ENCODE measurements around the gene GLRA3.
A peak's percentile ranks its signal among the peaks of the same experiment; 100 is the strongest.
"Not testable (repeated sequence)": the region's sequence is repeated elsewhere in the genome, so short reads cannot be mapped to it uniquely, and the experiment has no call there.

Gene GLRA3

DNA sequence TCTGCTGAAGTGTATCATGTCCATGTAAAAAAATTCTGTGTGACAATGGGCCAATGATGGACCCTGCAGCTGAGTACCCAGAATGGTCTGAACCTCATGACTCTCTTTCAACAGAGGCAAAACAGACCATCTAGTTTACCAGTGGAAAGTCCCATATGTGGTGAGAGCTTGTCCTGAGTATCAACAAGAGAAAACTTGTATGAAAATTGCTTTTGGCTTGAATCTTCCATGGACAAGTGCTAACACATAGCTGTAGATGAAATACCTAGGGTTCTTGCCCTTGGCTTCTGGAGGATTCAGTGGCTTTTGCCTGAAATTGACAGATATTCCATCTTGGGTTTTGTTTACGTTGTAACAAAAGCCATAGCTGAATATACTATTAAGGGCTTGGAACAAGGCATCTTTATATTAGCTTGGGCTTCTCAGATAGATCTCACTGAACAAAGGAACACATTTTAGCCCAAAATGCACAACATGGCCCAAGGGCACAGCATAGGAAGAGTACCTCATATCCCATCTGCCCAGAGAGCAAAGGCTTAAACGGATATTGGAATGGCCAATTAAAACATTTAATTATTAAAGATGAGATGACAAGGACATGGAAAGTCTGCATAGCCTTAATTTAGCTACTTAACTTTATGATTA, 178.2 kb downstream of the GLRA3 start:
- no peak for DNase-seq (ENCODE audit: low read depth)

GRCh38 chr4:174648812-174649211, 180.2 kb downstream of the GLRA3 start:
- no peak for DNase-seq (ENCODE audit: low read depth)

GRCh38 chr4:174646326-174646725, 182.7 kb downstream of the GLRA3 start:
- DNase-seq (ENCODE audit: low read depth), result no peak

DNA sequence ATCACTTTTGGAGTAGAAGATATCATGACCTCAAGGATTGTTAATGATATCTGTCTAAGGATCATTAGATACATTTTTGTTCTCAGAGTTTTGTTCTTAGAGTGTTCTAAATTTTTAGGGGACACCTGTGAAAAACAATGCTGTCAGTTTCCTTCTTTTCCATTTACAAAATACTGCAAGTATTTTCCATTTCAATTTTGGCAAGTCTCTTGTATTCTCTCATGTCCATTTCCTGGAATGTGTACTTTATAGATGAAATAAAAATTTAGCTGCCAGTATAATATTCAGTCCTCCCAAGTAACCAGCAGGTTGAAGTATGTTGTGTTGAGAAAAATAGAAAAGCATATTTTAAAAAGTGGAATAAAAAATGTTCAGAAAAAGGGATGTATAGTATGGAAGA, 188.9 kb downstream of the GLRA3 start:
- DNase-seq (ENCODE audit: low read depth), result no peak

GRCh38 chr4:174635732-174636131, 193.3 kb downstream of the GLRA3 start:
- DNase-seq (ENCODE audit: low read depth), result no peak

GRCh38 chr4:174633399-174633798, 195.6 kb downstream of the GLRA3 start:
- DNase-seq (ENCODE audit: low read depth), result no peak

DNA sequence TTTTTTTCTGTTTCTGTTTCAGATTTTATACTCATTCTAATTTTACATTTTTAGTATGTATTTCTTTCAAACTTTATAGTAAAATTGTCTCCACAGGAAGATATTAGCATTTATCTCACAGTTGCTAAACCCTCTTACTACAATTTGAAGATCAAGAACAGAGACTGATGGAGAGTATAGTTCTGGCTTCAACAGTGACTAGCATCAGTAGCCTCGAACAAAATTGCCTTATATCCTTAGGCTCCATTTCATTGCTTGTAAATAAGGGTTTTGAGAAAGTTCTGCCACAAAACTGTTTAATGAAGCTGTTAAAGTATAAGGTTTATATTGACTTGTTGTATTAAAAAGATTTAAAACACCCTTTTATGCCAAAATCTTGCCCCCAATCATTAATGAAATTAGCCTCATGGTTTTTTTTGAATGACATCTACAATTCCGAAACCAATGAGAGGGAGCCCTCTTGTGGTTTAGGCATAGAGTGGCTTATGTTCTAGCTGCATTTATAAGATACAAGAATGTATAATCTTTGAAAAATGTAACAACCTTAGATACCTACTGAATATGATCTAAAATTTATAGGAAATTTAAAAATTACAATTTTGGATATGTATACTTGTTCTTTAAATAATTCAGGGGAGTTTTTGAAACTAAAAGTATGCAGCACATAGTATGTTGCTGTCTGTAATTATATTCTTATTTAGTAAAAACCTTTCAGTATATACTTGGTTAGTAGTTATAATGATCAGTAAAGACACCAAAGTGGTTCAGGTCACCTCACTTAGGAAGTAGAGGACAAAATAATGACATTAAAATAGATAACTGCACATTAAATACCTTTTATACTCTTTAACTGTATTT, 196.9 kb downstream of the GLRA3 start:
- peak; percentile 50 for DNase-seq (ENCODE audit: low read depth)

DNA sequence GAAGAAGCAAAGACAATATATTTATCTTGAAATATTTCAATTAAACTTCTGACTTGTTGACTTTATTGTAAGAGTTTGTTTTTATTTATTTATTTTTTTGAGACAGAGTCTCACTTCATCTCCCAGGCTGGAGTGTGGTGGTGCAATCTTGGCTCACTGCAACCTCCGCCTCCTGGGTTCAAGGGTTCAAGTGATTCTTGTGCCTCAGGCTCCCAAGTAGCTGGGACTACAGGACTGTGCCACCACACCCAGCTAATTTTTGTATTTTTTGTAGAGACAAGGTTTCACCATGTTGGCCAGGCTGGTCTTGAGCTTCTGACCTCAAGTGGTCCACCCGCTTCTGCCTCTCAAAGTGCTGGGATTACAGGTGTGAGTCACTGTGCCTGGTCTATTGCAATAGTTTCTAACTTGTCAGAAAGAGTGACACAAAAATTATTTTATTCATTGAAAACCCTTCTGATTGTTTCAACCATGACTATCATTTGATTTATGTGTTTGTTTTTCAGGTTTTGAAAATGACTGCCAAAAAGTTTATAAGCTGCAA, 199.1 kb downstream of the GLRA3 start:
- DNase-seq (ENCODE audit: low read depth), result not testable (repeated sequence)

DNA sequence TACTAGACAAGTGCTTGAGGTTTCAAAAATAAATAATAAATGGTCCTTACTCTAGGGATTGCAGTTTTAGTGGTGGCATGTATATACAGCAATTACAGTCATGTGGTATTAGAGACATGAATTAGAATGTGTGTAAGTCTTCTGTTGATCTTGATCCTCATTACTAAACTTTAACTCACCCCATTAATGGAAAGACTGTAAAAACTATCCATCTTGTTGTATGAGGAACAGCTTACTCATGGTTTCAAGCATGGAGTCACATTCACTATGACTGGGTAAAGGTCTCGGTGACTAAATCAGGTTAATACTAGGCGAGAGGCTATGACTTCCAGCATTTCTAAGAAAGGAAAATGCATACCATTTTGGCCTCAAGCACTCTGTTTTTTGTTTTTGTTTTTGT, 199.8 kb downstream of the GLRA3 start:
- no peak for DNase-seq (ENCODE audit: low read depth)

DNA sequence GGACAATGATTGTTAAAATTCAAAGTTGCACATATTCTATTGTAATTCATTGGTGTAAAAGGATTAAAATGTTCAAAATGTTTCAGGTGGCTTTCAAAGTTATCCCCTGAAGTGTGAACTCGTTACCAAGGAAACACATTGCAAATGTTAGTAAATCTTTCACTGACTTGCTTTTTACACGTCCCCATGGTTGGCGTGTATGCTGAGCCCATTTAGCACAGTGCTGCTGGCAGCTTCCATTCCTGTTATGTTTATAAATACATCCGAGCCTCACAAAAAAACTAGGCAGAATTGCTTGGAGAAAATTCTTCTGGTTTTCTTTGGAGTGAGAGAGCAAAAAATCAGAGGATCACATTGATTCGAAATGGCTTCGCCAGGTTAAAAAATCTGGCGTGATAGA, 200.9 kb downstream of the GLRA3 start:
- no peak for DNase-seq (ENCODE audit: low read depth)

GRCh38 chr4:174627473-174627872, 201.6 kb downstream of the GLRA3 start:
- no peak for DNase-seq (ENCODE audit: low read depth)

DNA sequence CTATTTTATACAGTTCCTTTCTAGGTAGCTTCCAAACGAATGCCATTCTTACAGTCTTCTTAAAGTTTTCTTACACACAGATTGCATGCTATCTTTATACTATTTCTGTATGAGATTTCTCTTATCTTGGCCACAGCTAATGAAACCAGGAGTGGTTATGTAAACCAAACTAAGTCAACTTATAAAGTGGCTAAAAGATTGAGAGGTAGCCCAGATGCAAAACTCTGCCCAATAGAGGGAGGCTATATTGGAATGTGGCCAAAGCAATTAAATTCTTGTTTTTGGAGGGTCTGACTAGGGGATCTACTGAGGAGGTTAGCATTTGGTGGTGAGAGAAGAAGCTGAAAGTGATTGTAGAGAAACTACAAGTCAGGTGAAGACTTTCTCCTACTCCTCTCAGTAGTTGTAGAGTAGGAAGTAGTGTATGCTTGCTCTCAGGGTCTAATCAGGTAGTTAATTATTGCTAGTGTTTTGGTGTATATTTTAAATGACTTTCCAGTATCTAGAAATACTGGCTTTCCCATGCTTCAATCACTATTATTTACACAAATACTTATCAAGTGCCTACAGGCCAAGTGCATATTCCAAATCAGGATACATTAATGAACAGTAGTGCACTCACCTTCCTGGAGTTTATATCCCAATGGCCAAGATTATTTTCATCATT, 202.6 kb downstream of the GLRA3 start:
- DNase-seq (ENCODE audit: low read depth), result no peak

DNA sequence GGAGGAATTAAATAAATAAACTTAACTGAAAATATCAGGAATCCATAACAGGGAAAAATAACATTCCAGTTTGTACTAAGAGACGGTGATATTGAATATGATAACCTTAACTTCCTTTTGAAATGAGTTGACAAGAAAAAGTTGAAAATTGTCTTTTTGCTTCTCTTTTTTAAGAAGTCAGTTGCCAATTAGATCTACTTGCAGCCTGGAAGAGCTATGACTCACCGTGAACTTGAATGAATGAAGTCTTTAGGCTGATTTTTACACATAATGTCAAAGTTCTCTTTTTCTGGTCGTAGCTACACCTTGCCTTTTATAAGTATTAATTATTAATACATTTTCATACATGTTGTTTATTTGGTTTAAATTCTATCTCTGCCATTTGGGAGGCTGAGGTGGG, 212.4 kb downstream of the GLRA3 start:
- no peak for DNase-seq (ENCODE audit: low read depth)

- no peak for DNase-seq (ENCODE audit: low read depth)
These were observed 215.1 kb downstream of the GLRA3 start for GRCh38 chr4:174613979-174614378.

- no peak for DNase-seq (ENCODE audit: low read depth)
These were observed 217.3 kb downstream of the GLRA3 start for GRCh38 chr4:174611792-174612191.

DNA sequence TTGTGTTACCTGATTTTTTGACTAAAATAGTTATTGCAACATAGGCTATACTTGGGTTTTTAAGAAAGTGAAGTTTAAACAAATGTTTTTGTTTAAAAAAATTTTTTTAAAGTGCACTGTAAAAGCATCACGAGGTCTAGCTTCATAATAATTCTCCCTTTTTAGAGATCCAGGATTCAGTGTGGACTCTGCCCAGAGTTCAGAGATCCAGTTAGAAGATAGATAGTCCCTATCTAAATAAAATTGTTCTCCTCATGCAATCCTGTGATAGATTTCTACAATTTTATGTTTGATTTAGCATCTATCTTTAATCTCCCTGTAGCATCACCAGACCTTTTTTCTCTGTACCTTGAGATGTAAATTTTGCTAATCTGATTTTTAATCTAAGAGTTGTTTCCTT, 221.3 kb downstream of the GLRA3 start:
- DNase-seq (ENCODE audit: low read depth), result no peak

GRCh38 chr4:174604198-174604597, 224.8 kb downstream of the GLRA3 start:
- DNase-seq (ENCODE audit: low read depth), result peak; percentile 87

- no peak for DNase-seq (ENCODE audit: low read depth)
These were observed 228.7 kb downstream of the GLRA3 start for GRCh38 chr4:174600391-174600790.

DNA sequence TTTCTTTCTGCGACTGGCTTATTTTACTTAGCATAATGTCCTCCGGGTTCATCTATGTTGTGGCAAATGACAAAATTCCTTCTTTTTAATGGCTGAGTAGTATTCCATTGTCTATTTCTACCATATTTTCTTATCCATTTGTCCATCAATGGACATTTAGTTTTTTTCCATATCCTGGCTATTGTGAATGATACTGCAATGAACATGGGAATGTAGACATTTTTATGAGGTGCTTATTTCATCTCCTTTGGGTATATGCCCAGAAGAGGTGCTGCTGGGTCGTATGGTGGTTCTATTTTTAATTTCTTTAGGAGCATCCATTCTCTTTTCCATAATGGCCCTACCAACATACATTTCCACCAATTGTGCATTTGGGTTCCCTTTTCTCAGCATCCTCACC, 230.2 kb downstream of the GLRA3 start:
- DNase-seq (ENCODE audit: low read depth), result no peak

DNA sequence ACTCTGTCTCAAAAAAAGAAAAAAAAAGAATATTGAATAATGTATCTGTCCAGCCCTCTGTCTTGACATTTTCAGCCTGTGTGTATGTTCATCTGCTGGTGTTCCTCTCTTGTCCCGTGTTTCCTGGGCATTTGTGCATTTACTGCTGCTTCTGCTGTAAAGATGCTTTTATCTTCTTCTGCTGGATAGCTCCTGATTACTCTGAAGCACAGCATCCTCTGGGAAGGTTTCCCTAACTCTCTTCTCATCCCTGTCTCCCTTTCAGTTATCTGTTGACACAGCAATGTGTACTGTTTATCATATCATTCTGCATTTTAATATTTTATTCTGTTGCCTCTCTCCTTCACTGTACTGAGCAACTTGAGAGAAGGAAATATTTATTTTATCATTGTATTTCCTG, 232.5 kb downstream of the GLRA3 start:
- DNase-seq (ENCODE audit: low read depth), result no peak

GRCh38 chr4:174595141-174595929, 233.7 kb downstream of the GLRA3 start:
- no peak for DNase-seq (ENCODE audit: low read depth)

DNA sequence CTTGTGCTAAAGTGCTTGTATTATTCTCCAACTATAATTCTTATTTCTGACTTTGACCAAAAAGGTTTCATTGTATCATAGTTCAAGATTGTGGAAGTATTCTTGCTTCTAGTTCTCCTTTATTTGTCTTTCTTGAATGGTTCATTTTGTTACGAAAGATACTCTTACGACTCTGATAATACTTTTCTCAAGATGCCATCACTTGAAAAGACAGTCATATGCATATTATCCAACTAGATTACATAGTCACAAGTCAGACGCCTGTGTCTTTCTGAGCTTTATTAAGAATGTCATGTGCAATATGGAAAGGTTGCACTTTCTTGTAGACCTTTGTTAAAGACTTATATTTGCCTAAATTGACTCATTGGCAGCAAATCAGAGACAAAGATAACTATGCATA, 235.3 kb downstream of the GLRA3 start:
- no peak for DNase-seq (ENCODE audit: low read depth)

Measured in iris pigment epithelial cell (primary cell).